Dermis microvascular lymphatic vessel endothelial cell (primary cell): ENCODE results near the gene PRDM16. TPM values are rescaled to one million over a fixed set of nuclear protein-coding genes. Genes with fewer than 3 reads are reported as not detected.
"Not testable (repeated sequence)": the region's sequence is repeated elsewhere in the genome, so short reads cannot be mapped to it uniquely, and the experiment has no call there.

Experiments
- DNase-seq, 2 donors: peaks; one replicate each; pipeline versions ENCODE4 v3.0.0 to v3.0.0-alpha.2; 2010; ENCODE audit warnings: low read depth in 2 of 2
- total RNA-seq: library from RNA; depleted of rRNA; stranded (reverse); fragments of >200 nt; gene quantifications from 2 replicates; pipeline ENCODE4 v1.2.1, GENCODE V29; 2014

PRDM16 gene
- total RNA-seq, 1 donor from 2014 or later = not detected

DNA sequence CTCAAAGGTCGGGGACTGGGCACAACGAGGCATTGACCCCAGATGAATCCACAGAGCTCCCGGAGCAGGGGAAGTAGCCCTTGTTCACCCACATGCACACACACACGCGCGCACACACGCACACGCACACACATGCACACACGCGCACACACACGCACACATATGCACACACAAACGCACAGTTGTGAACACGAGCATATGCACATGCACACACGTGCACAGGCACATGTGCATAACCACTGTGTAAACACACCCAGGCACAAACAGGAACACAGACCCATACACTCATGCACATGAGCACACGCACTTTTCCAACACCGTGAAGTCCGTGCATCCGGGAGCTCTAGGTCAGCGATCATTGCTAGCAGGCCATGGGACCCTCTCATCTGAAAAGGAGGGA lies 208.6 kb downstream of the PRDM16 start:
- no peak for DNase-seq

DNA sequence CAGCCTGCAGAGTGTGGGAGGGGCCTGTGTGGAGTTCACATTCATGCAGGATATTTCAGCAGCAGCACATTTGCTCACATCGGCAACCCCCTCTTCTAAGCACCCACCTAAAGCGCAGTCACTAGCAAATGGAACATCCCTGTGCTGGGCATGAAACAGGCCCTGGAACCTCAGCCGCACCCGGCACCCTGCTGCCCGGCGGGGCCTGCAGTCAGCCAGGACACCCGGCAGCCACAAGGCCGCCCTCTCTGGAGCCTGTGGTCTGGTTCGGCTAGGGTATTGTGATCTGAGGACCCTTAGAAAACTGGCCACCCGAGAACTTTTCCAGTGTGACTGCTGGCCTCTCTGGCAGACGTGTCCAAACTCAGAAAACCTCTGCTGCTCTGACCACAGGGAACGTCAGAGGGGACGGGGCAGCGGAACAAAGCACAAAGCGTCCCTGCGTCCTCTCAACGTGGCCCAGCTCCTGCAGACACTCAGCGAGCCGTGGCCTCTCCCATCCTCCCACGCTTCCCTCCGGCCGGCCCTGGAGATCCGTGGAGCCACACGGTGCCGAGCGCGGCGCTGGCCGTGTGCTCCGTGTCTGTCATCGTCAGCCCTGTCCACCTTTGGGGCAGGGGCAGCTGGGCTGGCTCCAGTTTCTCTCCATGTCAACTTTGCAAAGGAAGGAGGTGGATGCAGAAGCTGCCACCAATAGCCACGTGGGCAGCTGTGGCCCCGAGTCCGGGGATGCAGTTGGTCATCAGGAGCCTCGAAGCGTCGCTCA lies 209.6 kb downstream of the PRDM16 start:
- DNase-seq = no peak

DNA sequence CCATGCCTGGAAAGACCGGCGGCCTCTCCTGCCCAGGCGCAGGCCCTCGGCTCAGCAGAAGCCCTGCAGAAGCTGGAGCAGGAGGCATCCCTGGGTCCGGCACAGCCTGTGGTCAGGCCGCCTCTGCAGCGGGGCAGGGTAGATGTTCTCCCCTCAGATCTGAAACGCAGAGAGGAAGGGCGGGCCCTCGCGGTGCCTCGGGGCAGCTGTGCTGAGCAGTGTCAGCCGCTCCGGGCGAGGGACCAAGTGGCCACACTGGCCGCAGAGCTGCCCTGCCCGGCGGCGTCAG lies 210.1 kb downstream of the PRDM16 start:
- no peak for DNase-seq

DNA sequence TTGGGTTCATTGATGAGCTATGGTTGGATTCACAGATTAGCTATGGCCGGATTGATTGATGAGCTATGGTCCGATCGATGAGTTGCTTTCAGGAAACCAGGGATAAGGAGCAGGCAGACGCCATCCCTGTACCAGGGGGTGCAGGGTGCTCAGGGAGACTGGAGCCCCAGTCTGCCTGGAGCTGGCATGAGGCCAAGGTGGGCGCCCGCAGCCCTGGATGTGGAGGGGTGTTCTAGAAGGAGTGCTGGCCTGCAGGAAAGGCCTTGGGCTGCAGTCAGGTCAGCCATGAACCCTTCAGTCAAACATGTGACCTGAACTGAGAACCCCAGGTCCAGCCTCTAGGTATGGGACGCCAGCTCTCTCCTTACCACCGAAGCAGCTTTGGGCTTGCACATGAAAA lies 212.7 kb downstream of the PRDM16 start:
- no peak for DNase-seq

DNA sequence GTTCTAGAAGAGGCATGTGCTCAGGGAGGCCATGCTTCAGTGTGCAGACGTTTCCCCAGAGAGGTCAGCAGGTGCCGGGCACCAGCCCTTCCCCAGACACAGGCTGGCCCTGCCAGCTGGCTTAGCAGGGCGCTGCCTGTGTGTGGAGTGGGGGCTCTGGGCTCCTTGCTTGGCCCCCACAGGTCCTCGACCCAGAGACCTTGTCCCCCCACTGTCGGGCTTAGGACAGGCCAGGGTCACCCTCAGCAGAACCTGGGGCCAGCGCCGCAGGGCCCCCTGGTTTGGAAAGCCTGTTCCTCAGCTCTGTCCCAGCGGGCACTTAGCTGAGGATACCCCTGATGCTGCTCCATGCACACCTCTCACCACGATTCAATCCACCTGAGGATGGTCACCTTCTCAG lies 213.2 kb downstream of the PRDM16 start:
- DNase-seq = no peak

DNA sequence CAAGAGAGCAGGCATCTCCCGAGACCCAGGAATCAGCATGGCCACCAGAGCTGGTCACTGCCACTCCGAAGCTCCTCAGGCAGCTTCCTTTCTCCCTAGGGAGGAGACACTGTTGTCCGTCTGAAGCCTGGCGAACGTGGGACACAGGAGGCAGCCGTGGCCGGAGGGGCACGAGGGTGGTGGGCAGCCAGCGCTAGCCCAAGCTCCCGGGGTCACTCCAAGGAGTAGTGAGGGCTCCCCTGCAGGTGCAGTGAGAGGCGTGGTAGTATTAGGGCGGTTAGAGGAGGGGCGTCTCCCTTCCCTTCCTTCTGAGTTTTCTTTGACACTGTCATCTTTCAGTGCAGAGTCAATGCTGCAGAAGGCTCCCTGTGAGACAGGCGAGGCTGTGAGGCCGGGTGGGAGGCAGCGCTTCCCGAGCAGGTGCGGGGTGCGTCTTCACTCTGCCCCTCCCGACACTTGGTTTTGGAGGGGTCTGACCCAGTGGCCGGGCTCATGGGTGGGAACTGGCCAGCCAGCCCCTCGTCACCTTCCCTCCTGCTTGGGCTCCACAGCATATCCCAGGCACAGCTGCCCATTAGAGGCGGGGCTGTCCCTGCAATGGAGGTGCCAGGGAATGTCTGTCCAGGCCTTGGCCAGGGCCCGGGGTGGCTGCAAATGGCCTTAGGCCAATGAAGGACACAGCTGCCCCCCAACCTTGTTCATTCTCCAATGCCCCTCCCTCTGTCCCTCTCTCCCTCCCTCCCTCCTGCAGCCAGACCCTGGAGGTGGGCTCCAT lies 213.8 kb downstream of the PRDM16 start:
- no peak for DNase-seq

DNA sequence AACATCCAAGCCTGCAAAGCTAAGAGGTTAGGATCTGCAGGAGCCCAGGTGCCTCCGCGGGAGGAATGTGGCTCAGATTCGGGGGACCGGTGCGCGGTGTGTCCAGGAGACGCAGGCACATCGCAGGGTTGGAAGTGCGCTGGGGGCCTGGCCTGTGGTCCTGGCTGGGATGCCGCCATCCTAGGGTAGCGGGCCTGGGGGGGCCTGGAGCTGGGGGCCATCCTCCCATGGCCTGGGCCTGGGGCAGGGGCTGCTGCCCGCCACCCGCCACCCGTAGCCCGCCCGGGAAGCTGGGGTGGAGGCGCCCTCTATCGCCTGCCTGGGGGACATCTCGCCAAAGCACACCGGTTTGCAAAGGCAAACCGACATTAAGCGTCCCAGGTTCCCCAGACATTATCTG lies 214.8 kb downstream of the PRDM16 start:
- no peak for DNase-seq

DNA sequence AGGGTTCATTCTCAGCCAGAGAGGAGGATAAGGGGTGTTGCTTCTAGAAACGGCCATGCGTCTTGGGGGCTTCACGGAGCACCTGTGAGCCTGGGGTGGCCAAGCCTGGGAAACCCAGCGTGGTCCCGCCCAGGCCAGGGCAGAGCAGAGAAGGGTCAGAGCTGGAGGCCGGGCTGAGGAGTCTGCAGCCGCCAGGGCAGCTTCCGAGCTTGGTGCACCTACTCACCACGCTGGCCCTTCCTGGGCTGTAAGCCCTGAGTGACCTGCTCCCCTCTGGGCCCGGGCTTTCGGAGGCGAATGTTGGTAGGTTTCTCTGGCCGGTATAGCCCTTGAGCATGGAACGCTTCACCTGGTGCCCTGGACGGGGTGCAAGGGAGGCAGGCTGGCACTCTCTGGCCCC lies 215.7 kb downstream of the PRDM16 start:
- no peak for DNase-seq

DNA sequence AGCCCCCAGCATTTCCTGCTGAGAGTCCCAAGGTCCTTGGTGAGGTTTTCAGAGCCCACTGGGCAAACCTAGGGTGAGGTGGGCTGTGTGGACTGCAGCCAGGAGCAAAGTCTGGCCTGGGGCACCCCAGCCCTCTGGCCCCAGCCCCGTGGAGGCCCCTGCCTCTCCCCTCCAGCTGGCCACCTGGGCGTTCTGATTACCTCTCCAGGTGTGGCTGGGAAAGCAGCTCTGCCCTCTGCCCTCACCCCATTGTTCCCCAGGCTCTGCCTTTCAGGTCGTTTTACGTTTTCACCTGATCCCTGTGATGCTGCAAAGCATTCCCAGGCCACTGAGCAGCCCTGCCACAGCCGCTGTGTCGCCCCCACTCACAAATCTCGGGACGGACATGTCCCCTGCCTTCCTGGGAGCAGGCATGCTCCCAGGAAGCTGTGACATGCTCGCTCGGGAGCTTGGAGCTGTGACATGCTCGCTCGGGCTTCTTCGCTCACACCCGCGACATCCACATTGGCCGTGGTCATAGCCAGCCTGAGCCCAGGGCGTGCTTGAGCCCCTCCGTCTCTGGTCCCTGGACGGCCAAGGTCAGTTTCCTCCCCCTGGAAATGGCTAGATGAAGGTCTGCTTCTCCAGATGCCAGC lies 216.2 kb downstream of the PRDM16 start:
- DNase-seq = no peak

DNA sequence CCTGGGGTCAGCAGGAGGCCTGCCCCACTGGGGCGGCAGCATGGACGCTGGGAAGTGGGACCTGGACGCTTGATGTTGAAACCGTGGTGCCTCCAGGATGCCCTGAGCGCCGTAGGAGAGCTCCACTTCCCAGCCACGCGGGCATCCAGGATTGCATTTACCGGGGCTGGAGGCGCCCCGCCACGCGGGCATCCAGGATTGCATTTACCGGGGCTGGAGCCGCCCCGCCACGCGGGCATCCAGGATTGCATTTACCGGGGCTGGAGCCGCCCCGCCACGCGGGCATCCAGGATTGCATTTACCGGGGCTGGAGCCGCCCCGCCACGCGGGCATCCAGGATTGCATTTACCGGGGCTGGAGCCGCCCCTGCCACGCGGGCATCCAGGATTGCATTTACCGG lies 218.1 kb downstream of the PRDM16 start:
- not testable (repeated sequence) for DNase-seq

DNA sequence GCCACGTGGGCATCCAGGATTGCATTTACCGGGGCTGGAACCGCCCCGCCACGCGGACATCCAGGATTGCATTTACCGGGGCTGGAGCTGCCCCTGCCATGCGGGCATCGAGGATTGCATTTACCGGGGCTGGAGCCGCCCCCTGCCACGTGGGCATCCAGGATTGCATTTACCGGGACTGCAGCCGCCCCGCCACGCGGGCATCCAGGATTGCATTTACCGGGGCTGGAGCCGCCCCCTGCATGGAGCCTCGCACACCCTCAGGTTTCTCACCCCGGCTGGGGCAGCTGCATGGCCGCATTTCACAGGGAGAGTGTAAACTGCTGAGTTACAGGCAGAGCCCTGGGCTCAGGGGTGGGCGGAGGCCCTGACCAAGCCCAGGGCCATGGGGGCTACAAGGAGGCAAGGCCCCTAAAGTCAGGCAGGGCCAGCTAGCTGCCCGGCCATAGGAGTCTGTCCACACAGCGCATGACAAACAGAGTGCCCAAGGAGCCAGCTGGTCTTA lies 218.7 kb downstream of the PRDM16 start:
- no peak for DNase-seq

DNA sequence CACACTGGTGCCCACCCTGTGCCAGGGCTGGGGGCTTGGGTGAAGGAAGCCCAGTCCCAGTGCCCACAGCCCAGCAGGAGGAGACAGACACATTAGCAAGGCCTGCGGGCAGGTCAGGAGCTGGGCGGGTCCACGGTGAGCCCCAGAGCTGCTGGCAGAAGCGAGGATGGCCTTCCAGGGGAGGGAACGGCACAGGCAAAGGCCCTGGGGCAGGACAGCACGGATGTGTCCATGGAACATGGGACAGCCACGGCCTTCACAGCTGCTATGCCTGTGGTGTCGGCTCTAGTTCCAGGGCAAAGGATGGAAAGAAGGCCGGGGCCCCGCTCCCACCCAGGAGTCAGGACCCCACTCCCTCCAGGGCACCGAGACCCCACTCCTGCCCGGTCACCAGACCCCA lies 220.5 kb downstream of the PRDM16 start:
- DNase-seq = no peak

DNA sequence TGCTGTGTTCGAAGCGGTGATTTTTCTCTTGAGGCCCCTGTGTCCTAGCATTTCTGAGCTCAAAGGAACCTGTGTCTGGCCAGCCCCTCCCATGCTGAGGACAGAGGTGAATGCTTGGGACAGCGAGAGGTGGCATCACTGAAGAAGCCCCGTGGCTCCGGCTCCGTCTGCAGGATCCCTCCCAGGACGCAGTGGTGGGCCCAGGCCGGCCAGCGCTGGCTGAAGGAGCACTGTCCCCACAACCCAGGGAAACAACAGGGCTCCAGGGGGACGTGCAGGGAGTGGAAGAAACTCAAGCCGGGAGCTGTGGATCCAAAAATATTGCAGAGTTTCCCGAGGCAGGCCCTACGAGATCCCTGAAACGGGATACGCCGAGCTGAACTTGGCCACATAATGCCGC lies 221.4 kb downstream of the PRDM16 start:
- no peak for DNase-seq

DNA sequence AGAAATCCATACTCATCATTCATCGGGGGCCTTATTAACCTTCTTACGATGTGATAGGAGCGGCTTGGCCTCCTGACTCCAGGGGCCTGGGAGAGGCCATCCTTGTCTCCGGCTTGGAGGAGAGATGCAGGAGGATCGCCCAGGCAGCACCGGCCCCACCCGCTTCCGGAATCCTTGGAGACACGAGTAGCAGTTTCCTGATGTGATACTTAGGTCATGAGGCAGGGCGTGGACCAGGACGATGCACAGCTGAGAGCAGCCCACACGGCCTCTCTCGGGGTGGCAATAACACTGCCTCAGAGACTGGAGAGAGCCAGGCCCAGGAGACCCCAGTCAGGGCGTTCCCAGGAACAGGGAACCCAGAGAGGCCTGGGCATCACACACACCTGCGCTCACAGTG lies 221.9 kb downstream of the PRDM16 start:
- no peak for DNase-seq

DNA sequence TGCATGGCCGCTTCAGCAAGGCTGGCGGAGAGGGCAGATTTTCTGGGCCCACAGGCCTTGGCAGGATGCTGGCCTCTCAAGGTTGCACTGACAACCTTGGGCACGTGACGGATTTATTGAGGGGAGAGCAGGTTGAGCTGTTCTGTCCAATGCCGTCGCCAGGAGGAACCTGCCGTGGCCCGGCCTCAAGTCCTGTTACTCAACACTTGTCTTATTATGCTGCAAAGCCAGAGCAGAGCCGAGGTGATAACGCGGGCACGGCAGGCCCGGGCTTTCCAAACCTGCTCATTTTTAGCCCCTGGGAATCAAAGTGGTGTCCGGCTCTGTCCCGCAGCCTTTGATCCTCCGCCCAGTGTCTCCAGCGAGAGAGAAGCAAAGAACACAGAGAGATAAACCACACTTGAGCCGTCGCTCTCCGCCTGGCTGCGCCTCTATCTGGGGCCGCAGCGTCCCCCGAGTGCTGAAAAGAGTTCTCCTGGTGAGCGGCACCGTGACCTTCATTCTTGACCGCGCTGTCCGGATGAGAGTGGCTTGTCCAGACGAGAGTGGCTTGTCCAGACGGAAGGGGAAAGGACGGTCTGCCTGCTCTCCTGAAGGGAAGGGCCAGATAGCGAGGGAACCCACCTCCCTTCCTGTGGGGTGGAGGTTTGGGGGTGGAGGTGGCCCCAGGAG lies 223.2 kb downstream of the PRDM16 start:
- no peak for DNase-seq

DNA sequence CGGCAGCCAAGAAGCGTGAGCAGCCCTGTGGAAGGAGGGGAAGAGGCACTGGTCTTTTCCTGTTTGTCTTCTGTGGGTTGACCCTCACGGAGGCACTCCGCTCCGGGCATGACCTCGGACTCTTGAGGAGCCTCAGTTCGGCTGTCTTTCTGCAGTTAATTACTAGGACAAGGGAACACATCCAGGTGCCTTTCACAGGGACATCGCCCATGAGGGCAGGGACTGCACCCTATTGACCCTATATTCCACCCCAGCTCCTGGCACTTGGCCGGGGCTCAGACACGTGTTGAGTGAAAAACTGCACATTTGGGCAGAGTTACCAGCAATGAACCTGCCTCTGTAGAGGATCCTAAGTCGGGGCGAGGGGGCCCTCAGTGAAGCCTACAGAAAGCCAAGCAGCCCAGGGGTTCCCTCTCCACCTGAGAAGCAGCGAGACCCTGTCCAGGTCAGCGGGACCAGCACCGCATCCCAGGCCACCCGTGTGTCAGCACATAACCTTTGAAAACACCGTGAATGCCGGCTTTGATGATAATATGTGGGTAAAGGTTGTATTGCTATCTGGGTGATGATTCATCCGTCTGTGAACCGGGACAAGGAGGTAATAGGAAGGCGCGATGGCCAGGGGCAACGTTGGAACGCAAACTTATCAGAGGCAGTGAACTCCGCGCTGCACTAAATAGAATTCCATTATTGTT lies 224.0 kb downstream of the PRDM16 start:
- no peak for DNase-seq

DNA sequence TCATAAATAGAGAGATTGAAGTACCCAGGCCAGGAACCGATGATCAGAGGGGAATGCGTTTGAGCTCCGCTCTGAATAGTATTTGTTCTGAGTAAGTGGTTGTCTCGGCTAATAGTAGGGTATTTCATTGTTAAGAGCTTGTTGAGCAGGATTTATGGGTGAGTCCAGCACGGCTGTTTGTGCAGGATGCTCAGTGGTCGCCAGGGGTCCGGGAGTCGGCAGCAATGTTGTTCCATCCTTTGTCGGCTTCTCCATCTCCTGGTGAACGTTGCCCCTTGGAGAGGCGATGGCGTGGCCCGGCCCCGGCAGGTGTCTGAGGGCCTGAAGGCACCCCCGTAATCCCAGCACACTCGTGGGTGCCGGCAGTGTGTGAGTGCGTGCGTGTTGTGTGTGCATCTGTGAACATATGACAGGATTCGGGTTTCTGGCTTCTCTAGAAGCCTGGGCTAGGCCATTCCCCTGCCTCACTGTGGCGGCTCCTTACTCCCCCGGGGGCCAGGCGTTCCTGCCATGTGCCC lies 224.6 kb downstream of the PRDM16 start:
- no peak for DNase-seq

DNA sequence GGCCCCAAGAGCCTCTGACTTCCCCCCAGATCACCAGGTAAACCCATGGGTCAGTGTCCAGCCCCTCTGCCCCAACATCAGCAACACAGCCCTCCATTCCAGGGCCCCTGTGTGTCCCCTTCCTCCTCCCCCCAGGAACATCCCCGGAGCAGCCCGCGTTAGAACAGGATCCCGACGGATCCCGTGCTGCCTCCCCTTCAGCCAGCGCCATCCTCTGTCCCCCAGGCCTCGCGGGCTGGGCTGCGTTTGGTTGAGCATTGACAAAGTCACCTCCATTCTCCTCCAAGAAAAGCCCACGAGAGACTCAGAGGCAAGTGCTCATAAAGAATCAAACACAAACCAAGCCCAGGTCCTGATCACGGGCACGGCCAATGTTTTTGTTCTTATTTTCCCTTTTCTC lies 225.4 kb downstream of the PRDM16 start:
- DNase-seq = no peak

DNA sequence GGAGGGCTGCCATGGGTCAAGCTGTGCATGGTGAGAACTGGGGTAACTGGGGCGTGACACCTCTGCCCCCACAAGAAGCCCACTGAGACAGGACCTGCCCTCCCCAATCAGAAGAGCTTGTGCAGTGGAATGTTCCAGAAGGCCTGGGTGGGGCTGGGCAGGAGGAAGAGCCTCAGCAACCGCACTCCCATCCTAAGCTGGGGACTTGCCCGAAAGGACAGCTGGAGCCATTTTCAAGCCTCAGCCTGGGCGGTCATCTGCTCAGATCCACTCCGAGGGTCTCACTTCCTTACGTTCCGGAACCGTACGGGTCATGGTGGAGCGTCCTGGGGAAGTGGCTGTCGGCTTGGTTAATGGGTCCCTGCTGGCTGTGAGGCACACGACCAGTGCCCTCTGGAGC lies 226.8 kb downstream of the PRDM16 start:
- no peak for DNase-seq

DNA sequence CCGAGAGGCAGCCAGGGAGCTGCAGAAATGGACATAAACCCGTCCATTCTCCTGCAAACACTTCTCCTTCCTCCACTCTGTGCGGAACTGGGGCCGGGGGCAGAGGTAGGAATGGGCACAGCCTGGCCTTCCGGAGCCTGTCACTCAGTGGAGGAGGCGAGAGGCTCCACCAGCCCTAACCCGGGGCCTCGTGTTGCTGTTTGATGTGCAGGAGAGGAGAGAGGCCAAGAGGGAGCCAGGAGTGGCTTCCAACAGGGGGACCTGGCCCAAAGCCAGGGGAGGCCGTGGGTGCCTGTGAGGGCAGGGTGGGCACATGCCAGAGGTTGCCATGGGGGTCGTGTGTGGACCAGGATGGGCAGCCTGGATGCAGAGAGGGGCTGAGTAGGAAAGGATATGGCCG lies 227.3 kb downstream of the PRDM16 start:
- DNase-seq = no peak

DNA sequence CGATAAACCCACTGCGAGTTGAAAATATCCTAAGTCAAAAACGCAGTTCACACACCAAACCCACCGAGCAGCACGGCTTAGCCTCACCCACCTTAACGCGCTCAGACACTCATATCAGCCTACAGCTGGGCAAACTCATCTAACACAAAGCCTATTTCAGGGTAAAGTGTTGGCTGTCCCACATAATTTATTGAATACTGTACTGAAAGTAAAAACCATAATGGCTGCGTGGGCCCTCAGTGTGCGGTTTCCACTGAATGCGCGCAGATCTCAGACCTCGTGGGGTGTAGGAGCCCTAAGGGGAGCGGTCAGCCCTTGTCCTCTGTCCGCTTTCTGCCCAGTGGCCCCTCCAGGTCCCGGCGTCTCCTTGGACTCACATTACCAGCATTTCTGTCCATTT lies 227.8 kb downstream of the PRDM16 start:
- DNase-seq = no peak
